K562 (cell line): ENCODE measurements around the gene IFTAP.

Experiments used
- FOXK1 ChIP-seq: sonication (generic); formaldehyde crosslinking; IDR thresholded peaks from 2 replicates; pipeline ENCODE4 v1.8.0; 2022; ENCODE audit warnings: missing genetic modification reagents, mild to moderate bottlenecking, borderline replicate concordance
- HNRNPLL ChIP-seq: fragments of 200-400 bp; formaldehyde crosslinking; IDR thresholded peaks from 2 replicates; pipeline ENCODE4 v1.6.1; 2017; ENCODE audit warnings: low read length, low read depth, mild to moderate bottlenecking; ENCODE audit not compliant: poor library complexity, severe bottlenecking
- JUN ChIP-seq, 2 experiments: sonication (generic) in 1 of 2; formaldehyde crosslinking in 1 of 2; IDR thresholded peaks; 2 replicates each; pipeline versions ENCODE4 v1.6.1 to v1.8.0; 2012 to 2022; ENCODE audit warnings: borderline replicate concordance in 2 of 2, mild to moderate bottlenecking in 2 of 2, improper control_type of control experiment in 1 of 2, low read depth in 1 of 2, low read length in 1 of 2, missing genetic modification reagents in 1 of 2
- LARP7 ChIP-seq: fragments of 450-650 bp; IDR thresholded peaks from 2 replicates; pipeline ENCODE4 v1.6.1; 2016
- MCM7 ChIP-seq, 2 experiments: fragments of 450-650 bp; IDR thresholded peaks; 2 replicates each; pipeline ENCODE4 v1.6.1; 2016 to 2018
- NFIC ChIP-seq: fragments of 450-650 bp; IDR thresholded peaks from 2 replicates; pipeline ENCODE4 v1.6.1; 2017; ENCODE audit warnings: mild to moderate bottlenecking, inconsistent platforms
- SMARCE1 ChIP-seq: fragments of 450-650 bp; IDR thresholded peaks from 2 replicates; pipeline ENCODE4 v1.7.1; 2016; ENCODE audit warnings: mild to moderate bottlenecking
- TAF1 ChIP-seq: IDR thresholded peaks from 2 replicates; pipeline ENCODE4 v1.6.1; 2011; ENCODE audit warnings: mild to moderate bottlenecking, low read length, moderate library complexity; ENCODE audit not compliant: insufficient read depth, control insufficient read depth, severe bottlenecking; ENCODE audit errors: extremely low read depth
- TEAD2 ChIP-seq: fragments of 450-650 bp; IDR thresholded peaks from 2 replicates; pipeline ENCODE4 v1.6.1; 2016; ENCODE audit warnings: missing genetic modification characterization, control low read depth, missing compliant biosample characterization
- USF2 ChIP-seq: sonication (generic); formaldehyde crosslinking; IDR thresholded peaks from 2 replicates; pipeline ENCODE4 v1.5.0; 2020; ENCODE audit warnings: missing genetic modification reagents
- ZNF239 ChIP-seq: fragments of 250-450 bp; sonication (Bioruptor Pico); IDR thresholded peaks from 2 replicates; pipeline ENCODE4 v1.4.0; 2020; ENCODE audit warnings: mild to moderate bottlenecking
- TF ChIP-seq, protein P1 (sequence below), 3 experiments: IDR thresholded peaks in 2 of 3; conservative IDR thresholded peaks in 1 of 3; 2 replicates each; pipeline ENCODE4 v1.5.1; 2011 to 2012; ENCODE audit warnings: low read length in 3 of 3, mild to moderate bottlenecking in 3 of 3, control low read depth in 2 of 3, improper control_type of control experiment in 1 of 3, inconsistent platforms in 1 of 3, low read depth in 1 of 3, mixed read lengths in 1 of 3, moderate library complexity in 1 of 3; ENCODE audit not compliant: insufficient read depth in 2 of 3
- TF ChIP-seq, protein P2 (sequence below): fragments of 250-450 bp; sonication (Bioruptor Pico); IDR thresholded peaks from 2 replicates; pipeline ENCODE4 v1.5.0; 2020; ENCODE audit warnings: mild to moderate bottlenecking

DNA sequence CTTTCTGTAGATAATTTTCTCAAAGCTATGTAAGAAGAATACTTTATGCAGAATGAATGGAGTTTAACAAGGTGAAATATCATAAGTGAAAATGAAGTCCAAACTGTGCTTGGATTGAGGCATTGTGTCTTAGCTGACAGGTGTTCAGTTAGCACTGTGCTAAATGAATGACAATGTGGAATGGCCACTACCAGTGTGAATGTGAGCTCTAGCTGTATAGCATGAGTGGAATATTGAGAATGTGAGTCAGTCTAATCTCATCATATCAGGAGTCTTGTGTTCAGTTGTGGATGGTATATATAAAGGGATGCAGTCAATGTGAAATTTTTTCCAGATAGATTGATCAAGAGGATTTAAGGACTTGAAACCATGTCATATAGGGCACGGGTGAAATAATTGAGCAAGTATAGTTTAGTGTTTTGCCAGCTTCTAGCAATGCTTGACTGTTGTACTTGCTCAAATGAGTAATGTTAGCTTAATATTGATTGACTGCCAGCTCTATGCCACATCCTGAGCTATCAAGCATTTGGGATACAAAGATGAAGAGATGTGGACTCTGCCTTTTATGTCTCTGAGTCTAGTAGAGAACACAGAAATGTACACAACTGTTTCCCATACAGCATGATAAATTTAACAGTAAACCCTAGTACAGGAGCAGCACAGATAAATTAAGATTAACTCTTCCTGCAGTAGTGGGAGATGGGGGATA lies 14.3 kb downstream of the IFTAP start:
- TF ChIP-seq LARP7 (no peak), MCM7 (IDR thresholded peaks at IDR 0.05) (no peak), NFIC (no peak), HNRNPLL (no peak), ZNF239 (no peak), USF2 (CRISPR knock-in tag) (no peak), TEAD2 (no peak), FOXK1 (CRISPR knock-in tag) (no peak), TAF1 (no peak), SMARCE1 (no peak), JUN (IDR thresholded peaks at IDR 0.05; ENCODE audit: borderline replicate concordance, low read depth, low read length) (no peak), JUN (CRISPR knock-in tag; IDR thresholded peaks at IDR 0.05; ENCODE audit: borderline replicate concordance) (no peak)
- TF ChIP-seq, protein P1, sequence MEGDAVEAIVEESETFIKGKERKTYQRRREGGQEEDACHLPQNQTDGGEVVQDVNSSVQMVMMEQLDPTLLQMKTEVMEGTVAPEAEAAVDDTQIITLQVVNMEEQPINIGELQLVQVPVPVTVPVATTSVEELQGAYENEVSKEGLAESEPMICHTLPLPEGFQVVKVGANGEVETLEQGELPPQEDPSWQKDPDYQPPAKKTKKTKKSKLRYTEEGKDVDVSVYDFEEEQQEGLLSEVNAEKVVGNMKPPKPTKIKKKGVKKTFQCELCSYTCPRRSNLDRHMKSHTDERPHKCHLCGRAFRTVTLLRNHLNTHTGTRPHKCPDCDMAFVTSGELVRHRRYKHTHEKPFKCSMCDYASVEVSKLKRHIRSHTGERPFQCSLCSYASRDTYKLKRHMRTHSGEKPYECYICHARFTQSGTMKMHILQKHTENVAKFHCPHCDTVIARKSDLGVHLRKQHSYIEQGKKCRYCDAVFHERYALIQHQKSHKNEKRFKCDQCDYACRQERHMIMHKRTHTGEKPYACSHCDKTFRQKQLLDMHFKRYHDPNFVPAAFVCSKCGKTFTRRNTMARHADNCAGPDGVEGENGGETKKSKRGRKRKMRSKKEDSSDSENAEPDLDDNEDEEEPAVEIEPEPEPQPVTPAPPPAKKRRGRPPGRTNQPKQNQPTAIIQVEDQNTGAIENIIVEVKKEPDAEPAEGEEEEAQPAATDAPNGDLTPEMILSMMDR (IDR thresholded peaks at IDR 0.05 in 2 of 3, conservative IDR thresholded peaks at IDR 0.05 in 1 of 3; ENCODE audit: insufficient read depth in 2 of 3, low read depth in 1 of 3, low read length in 3 of 3), result no peak
- TF ChIP-seq, protein P2, sequence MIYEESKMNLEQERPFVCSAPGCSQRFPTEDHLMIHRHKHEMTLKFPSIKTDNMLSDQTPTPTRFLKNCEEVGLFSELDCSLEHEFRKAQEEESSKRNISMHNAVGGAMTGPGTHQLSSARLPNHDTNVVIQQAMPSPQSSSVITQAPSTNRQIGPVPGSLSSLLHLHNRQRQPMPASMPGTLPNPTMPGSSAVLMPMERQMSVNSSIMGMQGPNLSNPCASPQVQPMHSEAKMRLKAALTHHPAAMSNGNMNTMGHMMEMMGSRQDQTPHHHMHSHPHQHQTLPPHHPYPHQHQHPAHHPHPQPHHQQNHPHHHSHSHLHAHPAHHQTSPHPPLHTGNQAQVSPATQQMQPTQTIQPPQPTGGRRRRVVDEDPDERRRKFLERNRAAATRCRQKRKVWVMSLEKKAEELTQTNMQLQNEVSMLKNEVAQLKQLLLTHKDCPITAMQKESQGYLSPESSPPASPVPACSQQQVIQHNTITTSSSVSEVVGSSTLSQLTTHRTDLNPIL (CRISPR knock-in tag), result no peak
